Activated T-cell treated with anti-CD3 and anti-CD28 coated beads for 24 hours (primary cell): ENCODE measurements around the gene TMEM132C.

Experiments used
- DNase-seq: peaks from one replicate; pipeline ENCODE4 v3.0.0-alpha.2; 2020; ENCODE audit warnings: low read depth

TMEM132C gene

GRCh38 chr12:128288896-128289295 lies 21.9 kb downstream of the TMEM132C start:
- DNase-seq, result no peak

GRCh38 chr12:128290938-128291337 lies 24.0 kb downstream of the TMEM132C start:
- no peak for DNase-seq

GRCh38 chr12:128298091-128298748 lies 31.2 kb downstream of the TMEM132C start:
- DNase-seq, result no peak

- no peak for DNase-seq
Observed at GRCh38 chr12:128305336-128305892, 38.4 kb downstream of the TMEM132C start.

- no peak for DNase-seq
Observed at GRCh38 chr12:128307791-128308190, 40.8 kb downstream of the TMEM132C start.

GRCh38 chr12:128312661-128313060 lies 45.7 kb downstream of the TMEM132C start:
- no peak for DNase-seq

GRCh38 chr12:128313931-128314330 lies 47.0 kb downstream of the TMEM132C start:
- no peak for DNase-seq

- DNase-seq, result no peak
Observed at GRCh38 chr12:128314611-128315010, 47.6 kb downstream of the TMEM132C start.

- no peak for DNase-seq
Observed at GRCh38 chr12:128316078-128316477, 49.1 kb downstream of the TMEM132C start.

GRCh38 chr12:128316973-128317526 lies 50.1 kb downstream of the TMEM132C start:
- DNase-seq, result no peak

- no peak for DNase-seq
Observed at GRCh38 chr12:128318341-128318740, 51.4 kb downstream of the TMEM132C start.

GRCh38 chr12:128318946-128319345 lies 52.0 kb downstream of the TMEM132C start:
- DNase-seq, result no peak

- no peak for DNase-seq
Observed at GRCh38 chr12:128322341-128322740, 55.4 kb downstream of the TMEM132C start.

GRCh38 chr12:128323145-128323920 lies 56.4 kb downstream of the TMEM132C start:
- no peak for DNase-seq

GRCh38 chr12:128325646-128326045 lies 58.7 kb downstream of the TMEM132C start:
- no peak for DNase-seq

- DNase-seq, result no peak
Observed at GRCh38 chr12:128326406-128326805, 59.4 kb downstream of the TMEM132C start.

- DNase-seq, result no peak
Observed at GRCh38 chr12:128328961-128329360, 62.0 kb downstream of the TMEM132C start.

- DNase-seq, result no peak
Observed at GRCh38 chr12:128336204-128337070, 69.5 kb downstream of the TMEM132C start.

GRCh38 chr12:128337071-128337345 lies 70.0 kb downstream of the TMEM132C start:
- no peak for DNase-seq

- no peak for DNase-seq
Observed at GRCh38 chr12:128337431-128338170, 70.6 kb downstream of the TMEM132C start.

- DNase-seq, result no peak
Observed at GRCh38 chr12:128338386-128339125, 71.6 kb downstream of the TMEM132C start.
